Iris pigment epithelial cell (primary cell): Measurements from ENCODE around the gene ADAMTSL1.

Experiments used
- DNase-seq: peaks from one replicate; pipeline ENCODE4 v3.0.0-alpha.2; 2011; ENCODE audit warnings: low read depth

The ADAMTSL1 gene

DNA sequence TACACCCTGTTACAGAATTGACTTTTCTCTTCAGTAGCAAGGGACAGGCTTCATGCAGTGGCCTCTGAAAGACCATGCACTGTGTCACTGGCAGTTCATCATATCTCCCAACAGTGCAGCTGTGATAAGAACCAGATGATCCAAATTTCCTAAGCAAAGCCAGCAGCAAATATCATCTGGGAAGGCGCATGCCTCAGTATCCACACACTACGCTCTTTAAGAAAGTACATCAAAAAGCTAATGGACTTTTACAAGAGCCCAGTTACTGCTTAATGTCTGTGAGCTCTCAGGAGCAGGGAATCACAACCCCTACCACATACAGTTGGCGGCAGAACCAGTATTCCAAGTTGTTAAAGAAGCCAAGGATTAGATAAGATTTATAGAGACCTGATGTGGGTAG, 25.1 kb downstream of the ADAMTSL1 start:
- DNase-seq, result no peak

DNA sequence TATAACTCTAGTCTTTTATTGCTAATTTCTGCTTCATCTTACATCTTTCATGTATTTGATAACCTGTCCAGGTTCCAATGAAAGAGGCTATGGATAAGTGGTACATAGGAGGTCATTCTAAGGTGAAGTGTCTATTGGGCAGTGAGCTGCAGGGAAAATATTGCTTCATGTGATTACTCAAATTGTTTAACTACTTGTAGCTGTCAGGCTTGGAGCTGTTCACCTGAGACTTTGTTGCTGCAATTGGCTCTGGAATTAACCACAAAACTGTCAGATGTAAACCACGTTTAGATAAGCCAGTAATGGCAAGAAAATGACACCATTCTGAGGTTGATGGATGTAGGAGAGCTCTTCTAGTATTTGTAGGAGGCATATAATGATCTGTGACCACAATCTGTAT, 26.0 kb downstream of the ADAMTSL1 start:
- DNase-seq, result peak; percentile 77

- no peak for DNase-seq
Measured at GRCh38 chr9:18500451-18500850, 26.5 kb downstream of the ADAMTSL1 start.

- DNase-seq, result no peak
Measured at GRCh38 chr9:18501949-18502348, 28.0 kb downstream of the ADAMTSL1 start.

- peak; percentile 54 for DNase-seq
Measured at GRCh38 chr9:18502546-18502945, 28.6 kb downstream of the ADAMTSL1 start.

- DNase-seq, result no peak
Measured at GRCh38 chr9:18504707-18505106, 30.8 kb downstream of the ADAMTSL1 start.

- no peak for DNase-seq
Measured at GRCh38 chr9:18507151-18507550, 33.2 kb downstream of the ADAMTSL1 start.

- no peak for DNase-seq
Measured at GRCh38 chr9:18516514-18516913, 42.6 kb downstream of the ADAMTSL1 start.

DNA sequence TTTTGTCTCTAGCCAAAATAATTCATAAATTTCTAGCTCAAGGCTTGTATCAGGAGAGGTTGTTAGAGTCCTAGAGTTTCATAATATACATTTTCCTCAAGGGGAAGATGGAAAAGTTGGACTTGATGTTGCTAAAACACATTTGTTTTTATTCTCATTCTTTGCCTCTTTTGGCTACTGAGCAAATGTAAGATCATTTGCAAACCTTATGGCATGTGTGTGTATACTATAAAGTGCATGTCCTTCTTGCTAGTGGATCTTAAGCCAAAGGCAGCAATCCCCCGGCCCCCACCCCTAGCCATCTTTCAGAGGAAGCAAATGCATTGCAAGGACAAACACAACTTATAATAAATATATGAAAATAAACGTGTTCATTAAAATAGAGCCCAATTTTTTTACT, 43.0 kb downstream of the ADAMTSL1 start:
- no peak for DNase-seq

- DNase-seq, result peak; percentile 27
Measured at GRCh38 chr9:18520416-18521047, 46.6 kb downstream of the ADAMTSL1 start.

DNA sequence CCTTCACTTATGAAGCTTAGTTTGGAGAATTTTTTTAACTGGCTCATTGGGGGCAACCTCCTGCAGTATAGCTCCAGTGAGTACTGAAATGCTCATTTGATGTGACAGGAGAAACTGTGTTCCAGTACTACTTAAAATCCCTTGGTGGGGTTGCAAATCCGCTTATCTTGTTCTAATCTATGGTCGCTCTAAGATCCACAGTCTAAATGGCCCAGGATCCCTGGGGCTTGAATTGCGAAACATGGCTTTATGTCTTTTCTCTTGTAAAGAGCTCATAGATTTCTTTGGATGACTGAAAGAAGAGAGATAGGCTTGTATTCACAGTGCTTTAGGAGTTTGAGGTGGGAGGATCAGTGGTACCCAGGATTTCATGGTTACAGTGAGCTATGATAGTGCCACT, 52.7 kb downstream of the ADAMTSL1 start:
- peak; percentile 19 for DNase-seq

- DNase-seq, result peak; percentile 41
Measured at GRCh38 chr9:18531136-18532065, 57.4 kb downstream of the ADAMTSL1 start.

DNA sequence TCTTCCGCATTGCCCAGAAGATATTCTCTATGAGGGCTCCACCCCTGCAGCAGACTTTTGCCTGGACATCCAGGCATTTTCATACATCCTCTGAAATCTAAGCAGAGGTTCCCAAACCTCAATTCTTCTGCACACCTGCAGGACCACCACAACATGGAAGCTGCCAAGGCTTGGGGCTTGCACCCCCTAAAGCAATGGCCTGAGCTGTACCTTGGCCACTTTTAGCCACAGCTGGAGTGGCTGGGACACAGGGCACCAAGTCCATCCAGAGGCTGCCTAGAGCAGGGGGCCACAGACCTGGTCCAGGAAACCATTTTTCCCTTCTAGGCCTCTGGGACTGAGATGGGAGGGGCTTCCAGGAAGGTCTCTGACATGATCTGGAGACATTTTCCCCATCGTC, 60.7 kb downstream of the ADAMTSL1 start:
- DNase-seq, result no peak

GRCh38 chr9:18536554-18536953, 62.6 kb downstream of the ADAMTSL1 start:
- no peak for DNase-seq

GRCh38 chr9:18539203-18539693, 65.3 kb downstream of the ADAMTSL1 start:
- DNase-seq, result peak; percentile 68

DNA sequence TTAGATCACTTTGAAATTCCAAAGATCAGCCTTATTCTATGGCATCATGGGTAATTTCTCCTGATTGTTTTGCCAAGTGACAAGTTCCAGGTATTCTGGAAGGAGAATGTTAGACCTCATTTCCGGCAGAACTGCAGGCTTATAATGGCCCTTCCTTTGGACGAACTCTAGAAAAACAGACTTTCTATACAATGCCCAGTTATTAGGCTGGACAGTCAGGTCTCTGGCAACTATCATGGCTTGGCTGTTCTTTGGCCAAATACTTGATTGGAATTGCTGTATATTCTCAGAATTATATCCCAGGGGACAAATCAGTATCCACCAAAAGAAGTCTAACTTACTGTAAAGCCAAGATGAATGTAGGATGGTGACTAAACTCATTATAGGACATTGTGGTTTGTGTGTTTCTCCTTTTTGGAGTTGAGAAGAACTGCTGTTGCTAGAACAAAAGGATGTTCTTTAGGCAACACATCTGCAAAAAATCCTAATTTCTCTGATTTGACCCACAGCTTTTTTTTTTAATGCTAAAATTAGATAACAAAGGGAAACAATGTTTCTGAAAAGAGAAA, 69.0 kb downstream of the ADAMTSL1 start:
- peak; percentile 26 for DNase-seq

DNA sequence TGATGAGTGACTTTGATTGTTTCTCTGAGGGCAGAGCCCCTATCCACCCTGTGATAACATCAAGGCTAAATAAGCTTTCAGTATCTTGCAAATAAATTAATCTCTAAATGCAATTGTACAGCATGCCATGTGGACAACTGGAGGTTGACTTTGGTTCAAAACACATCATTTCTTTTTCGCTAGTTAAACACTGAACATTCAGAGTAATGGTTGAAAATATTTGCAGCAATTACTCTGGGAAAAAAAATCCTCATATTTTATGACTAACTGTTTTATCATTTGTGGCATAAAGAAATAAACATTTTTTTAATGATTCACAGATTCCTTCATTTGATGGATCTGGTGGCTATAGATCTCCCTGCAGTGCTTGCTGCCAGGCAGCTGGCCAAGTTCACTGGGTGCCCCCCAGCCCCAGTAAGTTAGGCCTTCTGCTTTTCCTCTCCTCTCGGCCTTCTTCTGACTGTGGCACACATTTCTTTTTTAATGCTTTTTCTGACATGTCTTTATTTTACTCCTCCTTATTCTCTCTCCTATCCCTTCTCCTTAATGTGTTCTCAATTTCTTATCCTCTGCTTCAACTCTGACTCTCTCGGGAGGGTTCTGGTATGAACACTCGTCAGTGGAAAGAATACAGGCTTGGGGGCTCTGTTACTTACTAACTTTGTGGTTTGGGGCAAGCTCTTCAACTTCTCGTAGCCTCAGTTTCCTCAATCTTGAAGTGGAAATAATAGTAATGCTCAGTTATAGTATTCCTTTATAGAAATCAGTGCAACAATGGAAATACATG, 69.6 kb downstream of the ADAMTSL1 start:
- peak; percentile 83 for DNase-seq

- DNase-seq, result peak; percentile 43
Measured at GRCh38 chr9:18544456-18544855, 70.5 kb downstream of the ADAMTSL1 start.

DNA sequence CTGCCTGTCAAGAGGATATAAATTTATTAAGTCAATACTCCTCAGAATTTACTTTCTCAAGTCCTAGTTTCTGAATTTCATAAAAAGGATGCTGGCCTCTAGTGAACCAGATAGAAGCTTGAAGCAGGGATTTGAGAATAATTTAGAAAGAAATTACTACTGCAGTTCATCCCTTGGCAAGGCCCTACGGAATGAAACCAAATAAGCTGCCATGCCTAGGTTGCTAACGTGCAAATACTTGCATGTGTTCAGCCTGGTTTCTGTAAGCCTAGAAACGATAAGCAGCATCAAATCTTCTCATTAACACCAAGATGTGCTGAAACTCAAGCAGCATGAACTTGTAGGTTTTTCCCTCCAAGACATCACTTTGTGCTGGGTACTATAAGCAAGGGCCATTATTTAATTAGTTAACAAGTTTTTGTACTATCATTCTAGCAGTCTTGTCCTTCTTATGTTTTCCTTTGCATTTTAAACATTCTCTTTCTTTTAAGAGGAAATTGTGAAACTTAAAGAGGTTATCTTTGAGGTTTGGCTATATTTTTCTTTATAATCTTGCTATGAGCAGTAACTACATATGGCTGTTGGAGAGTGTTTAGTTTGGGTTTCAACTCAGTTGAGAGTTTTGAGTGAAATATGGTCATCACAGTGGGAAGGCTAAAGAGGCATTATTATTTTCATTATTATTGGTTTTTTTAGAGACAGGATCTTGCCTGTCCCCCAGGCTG, 71.8 kb downstream of the ADAMTSL1 start:
- DNase-seq, result peak; percentile 28

DNA sequence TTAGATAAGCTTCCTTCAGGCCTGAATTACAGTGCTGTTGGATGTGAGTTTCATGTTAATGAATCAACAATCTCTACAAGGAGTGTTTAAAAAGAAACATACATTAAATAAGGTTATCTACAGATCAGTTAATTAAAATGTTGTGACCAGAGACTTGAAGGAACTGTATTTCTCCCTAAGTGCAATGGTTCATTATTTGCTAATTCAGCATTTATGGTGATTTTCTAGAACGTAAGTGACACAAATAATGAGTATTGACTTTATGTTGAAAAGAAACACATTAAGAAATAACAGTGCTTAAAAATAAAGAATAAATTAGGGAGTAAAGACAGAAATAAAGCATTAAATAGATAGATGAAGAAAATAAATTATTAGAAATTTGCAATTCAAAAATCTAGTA, 74.5 kb downstream of the ADAMTSL1 start:
- no peak for DNase-seq

GRCh38 chr9:18549772-18550171, 75.8 kb downstream of the ADAMTSL1 start:
- DNase-seq, result no peak
